HepG2 (cell line): ENCODE results near the gene SPATA13. TPM values are rescaled to one million over a fixed set of nuclear protein-coding genes. Genes with fewer than 3 reads are reported as not detected.
A peak's percentile ranks its signal among the peaks of the same experiment; 100 is the strongest.

Experiments used
- DNMT3B ChIP-seq: conservative IDR thresholded peaks from 2 replicates; pipeline ENCODE4 v1.6.1; 2016; ENCODE audit warnings: missing biosample characterization, control low read depth
- HCFC1 ChIP-seq: fragments of 150-350 bp; IDR thresholded peaks from 2 replicates; pipeline ENCODE4 v1.6.1; 2014; ENCODE audit warnings: low read depth, low read length
- HMG20B ChIP-seq: conservative IDR thresholded peaks from 2 replicates; pipeline ENCODE4 v1.6.1; 2016; ENCODE audit warnings: missing genetic modification reagents, missing compliant biosample characterization
- NAIF1 ChIP-seq: sonication (generic); formaldehyde crosslinking; IDR thresholded peaks from 2 replicates; pipeline ENCODE4 v1.5.0; 2020; ENCODE audit warnings: mild to moderate bottlenecking, missing genetic modification reagents, borderline replicate concordance
- NFIB ChIP-seq: sonication (generic); formaldehyde crosslinking; IDR thresholded peaks from 2 replicates; pipeline ENCODE4 v1.9.0; 2021; ENCODE audit warnings: missing genetic modification reagents, mild to moderate bottlenecking, borderline replicate concordance
- NR2C2 ChIP-seq: sonication (generic); formaldehyde crosslinking; IDR thresholded peaks from 2 replicates; pipeline ENCODE4 v1.4.0; 2020; ENCODE audit warnings: missing genetic modification reagents, mild to moderate bottlenecking, moderate library complexity, borderline replicate concordance
- SKI ChIP-seq: fragments of 450-650 bp; IDR thresholded peaks from one replicate; pipeline ENCODE4 v1.6.1; 2018; ENCODE audit warnings: mild to moderate bottlenecking; ENCODE audit not compliant: partially characterized antibody
- SP4 ChIP-seq: sonication (generic); formaldehyde crosslinking; IDR thresholded peaks from 2 replicates; pipeline ENCODE4 v1.8.1; 2023; ENCODE audit warnings: mild to moderate bottlenecking, missing genetic modification reagents
- TCF7 ChIP-seq: sonication (generic); IDR thresholded peaks from 2 replicates; pipeline ENCODE4 v1.6.1; 2016; ENCODE audit warnings: antibody characterized with exemption, low read depth
- ZMYM3 ChIP-seq: sonication (generic); formaldehyde crosslinking; IDR thresholded peaks from 2 replicates; pipeline ENCODE4 v1.5.1; 2020; ENCODE audit warnings: mild to moderate bottlenecking, missing genetic modification reagents
- ZNF224 ChIP-seq: sonication (generic); formaldehyde crosslinking; IDR thresholded peaks from 2 replicates; pipeline ENCODE4 v1.5.0; 2020; ENCODE audit warnings: mild to moderate bottlenecking, missing genetic modification reagents
- ZNF432 ChIP-seq: sonication (generic); formaldehyde crosslinking; IDR thresholded peaks from 2 replicates; pipeline ENCODE4 v1.5.0; 2020; ENCODE audit warnings: missing genetic modification reagents, mild to moderate bottlenecking, borderline replicate concordance
- ZNF614 ChIP-seq: IDR thresholded peaks from 2 replicates; pipeline ENCODE4 v1.6.1; 2018; ENCODE audit warnings: missing biosample characterization, missing genetic modification reagents, inconsistent platforms, borderline replicate concordance
- ZNF780A ChIP-seq: sonication (generic); formaldehyde crosslinking; IDR thresholded peaks from 2 replicates; pipeline ENCODE4 v1.8.0; 2022; ENCODE audit warnings: mild to moderate bottlenecking, missing genetic modification reagents, moderate library complexity
- polyA plus RNA-seq, 8 experiments: library from polyadenylated mRNA; depleted of rRNA in 3 of 8; stranded (reverse) in 7 of 8; unstranded in 1 of 8; fragments of >200 nt; fragmentation: Illumina TruSeq in 4 of 8; extraction: Trizol in 4 of 8; gene quantifications; 2 replicates each; pipeline versions ENCODE4 v1.2.1 to v1.2.3, GENCODE V29; 2011 to 2016; ENCODE audit warnings: low read depth in 4 of 8, missing spikeins in 1 of 8, mixed read lengths in 1 of 8; ENCODE audit not compliant: insufficient read depth in 1 of 8
- total RNA-seq, 5 experiments: library from RNA; depleted of rRNA; stranded (reverse); fragments of >200 nt; fragmentation: Illumina TruSeq; extraction: Trizol; gene quantifications; 2 replicates each; pipeline ENCODE4 v1.2.3, GENCODE V29; 2016; ENCODE audit warnings: low read depth in 1 of 5
- TF ChIP-seq, protein P1 (sequence below), 2 experiments: fragments of 450-650 bp in 1 of 2; sonication (generic) in 1 of 2; formaldehyde crosslinking; IDR thresholded peaks; 2 replicates each; pipeline versions ENCODE4 v1.5.0 to v1.8.0; 2020 to 2022; ENCODE audit warnings: mild to moderate bottlenecking in 1 of 2, missing genetic modification reagents in 1 of 2
- TF ChIP-seq, protein P2 (sequence below): sonication (generic); formaldehyde crosslinking; IDR thresholded peaks from 2 replicates; pipeline ENCODE4 v1.4.0; 2020; ENCODE audit warnings: missing genetic modification reagents
- TF ChIP-seq, protein P3 (sequence below): sonication (generic); formaldehyde crosslinking; IDR thresholded peaks from 2 replicates; pipeline ENCODE4 v1.4.0; 2020; ENCODE audit warnings: missing genetic modification reagents, mild to moderate bottlenecking, borderline replicate concordance
- TF ChIP-seq, protein P4 (sequence below): sonication (generic); formaldehyde crosslinking; IDR thresholded peaks from 2 replicates; pipeline ENCODE4 v1.9.0; 2021; ENCODE audit warnings: missing genetic modification reagents, mild to moderate bottlenecking, borderline replicate concordance
- TF ChIP-seq, protein P5 (sequence below): sonication (generic); formaldehyde crosslinking; IDR thresholded peaks from 2 replicates; pipeline ENCODE4 v1.5.0; 2020; ENCODE audit warnings: missing genetic modification reagents, mild to moderate bottlenecking, borderline replicate concordance
- TF ChIP-seq, protein P6 (sequence below): sonication (generic); formaldehyde crosslinking; conservative IDR thresholded peaks from 2 replicates; pipeline ENCODE4 v1.8.0; 2022; ENCODE audit warnings: missing genetic modification reagents
- TF ChIP-seq, protein P7 (sequence below): sonication (generic); IDR thresholded peaks from 2 replicates; pipeline ENCODE4 v1.6.1; 2016; ENCODE audit warnings: low read depth, borderline replicate concordance

Gene SPATA13
- total and polyA plus RNA-seq, 2 of the 13 experiments (the other 11 are each of a cell fraction or from before 2014, with no cell fraction given): 11.3 to 14.2 TPM

DNA sequence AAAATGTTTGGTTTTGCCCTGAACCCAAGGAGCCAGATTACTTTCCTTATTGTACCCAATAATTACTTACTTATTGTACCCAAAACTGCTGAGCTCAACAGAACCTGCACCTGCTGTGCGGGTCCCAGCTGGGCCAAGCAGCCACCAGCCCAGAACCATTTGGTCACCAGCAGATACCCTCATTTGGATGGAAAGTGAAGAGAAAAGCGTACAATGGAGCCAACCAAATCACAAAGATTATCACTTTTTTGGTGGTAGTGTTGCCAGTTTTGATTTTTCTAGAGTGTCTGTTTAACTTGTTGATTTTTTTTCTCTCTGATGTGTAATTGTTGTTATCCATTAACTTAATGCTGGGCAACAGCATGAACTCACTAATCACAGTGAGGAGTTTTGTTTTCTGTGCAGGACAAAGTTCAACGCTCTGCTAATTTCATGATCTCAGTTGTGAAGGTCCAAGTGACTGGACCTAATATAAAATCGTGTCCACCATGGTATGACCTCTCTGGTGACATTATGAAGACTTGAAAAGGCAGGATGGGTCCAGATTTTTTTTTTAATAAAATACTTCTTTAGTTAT is 23.8 kb downstream of the SPATA13 start (continued):
- TF ChIP-seq, protein P1, sequence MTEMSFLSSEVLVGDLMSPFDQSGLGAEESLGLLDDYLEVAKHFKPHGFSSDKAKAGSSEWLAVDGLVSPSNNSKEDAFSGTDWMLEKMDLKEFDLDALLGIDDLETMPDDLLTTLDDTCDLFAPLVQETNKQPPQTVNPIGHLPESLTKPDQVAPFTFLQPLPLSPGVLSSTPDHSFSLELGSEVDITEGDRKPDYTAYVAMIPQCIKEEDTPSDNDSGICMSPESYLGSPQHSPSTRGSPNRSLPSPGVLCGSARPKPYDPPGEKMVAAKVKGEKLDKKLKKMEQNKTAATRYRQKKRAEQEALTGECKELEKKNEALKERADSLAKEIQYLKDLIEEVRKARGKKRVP (CRISPR knock-in tag; IDR thresholded peaks at IDR 0.05): no peak
- TF ChIP-seq HCFC1: no peak
- no peak for TF ChIP-seq ZNF614
- no peak; the same call in 1 of the 2 replicates for TF ChIP-seq NAIF1 (CRISPR knock-in tag)
- TF ChIP-seq, protein P2, sequence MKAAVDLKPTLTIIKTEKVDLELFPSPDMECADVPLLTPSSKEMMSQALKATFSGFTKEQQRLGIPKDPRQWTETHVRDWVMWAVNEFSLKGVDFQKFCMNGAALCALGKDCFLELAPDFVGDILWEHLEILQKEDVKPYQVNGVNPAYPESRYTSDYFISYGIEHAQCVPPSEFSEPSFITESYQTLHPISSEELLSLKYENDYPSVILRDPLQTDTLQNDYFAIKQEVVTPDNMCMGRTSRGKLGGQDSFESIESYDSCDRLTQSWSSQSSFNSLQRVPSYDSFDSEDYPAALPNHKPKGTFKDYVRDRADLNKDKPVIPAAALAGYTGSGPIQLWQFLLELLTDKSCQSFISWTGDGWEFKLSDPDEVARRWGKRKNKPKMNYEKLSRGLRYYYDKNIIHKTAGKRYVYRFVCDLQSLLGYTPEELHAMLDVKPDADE (CRISPR knock-in tag): no peak
- TF ChIP-seq NR2C2 (CRISPR knock-in tag): peak; percentile 23; the same call in 1 of the 2 replicates
- no peak for TF ChIP-seq ZNF432 (CRISPR knock-in tag)
- TF ChIP-seq, protein P3, sequence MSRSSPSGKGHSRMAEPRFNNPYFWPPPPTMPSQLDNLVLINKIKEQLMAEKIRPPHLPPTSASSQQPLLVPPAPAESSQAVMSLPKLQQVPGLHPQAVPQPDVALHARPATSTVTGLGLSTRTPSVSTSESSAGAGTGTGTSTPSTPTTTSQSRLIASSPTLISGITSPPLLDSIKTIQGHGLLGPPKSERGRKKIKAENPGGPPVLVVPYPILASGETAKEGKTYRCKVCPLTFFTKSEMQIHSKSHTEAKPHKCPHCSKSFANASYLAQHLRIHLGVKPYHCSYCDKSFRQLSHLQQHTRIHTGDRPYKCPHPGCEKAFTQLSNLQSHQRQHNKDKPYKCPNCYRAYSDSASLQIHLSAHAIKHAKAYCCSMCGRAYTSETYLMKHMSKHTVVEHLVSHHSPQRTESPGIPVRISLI: peak; percentile 89
- TF ChIP-seq, protein P4, sequence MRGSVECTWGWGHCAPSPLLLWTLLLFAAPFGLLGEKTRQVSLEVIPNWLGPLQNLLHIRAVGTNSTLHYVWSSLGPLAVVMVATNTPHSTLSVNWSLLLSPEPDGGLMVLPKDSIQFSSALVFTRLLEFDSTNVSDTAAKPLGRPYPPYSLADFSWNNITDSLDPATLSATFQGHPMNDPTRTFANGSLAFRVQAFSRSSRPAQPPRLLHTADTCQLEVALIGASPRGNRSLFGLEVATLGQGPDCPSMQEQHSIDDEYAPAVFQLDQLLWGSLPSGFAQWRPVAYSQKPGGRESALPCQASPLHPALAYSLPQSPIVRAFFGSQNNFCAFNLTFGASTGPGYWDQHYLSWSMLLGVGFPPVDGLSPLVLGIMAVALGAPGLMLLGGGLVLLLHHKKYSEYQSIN (CRISPR knock-in tag): no peak
- no peak for TF ChIP-seq HMG20B (CRISPR knock-in tag)
- TF ChIP-seq, protein P5, sequence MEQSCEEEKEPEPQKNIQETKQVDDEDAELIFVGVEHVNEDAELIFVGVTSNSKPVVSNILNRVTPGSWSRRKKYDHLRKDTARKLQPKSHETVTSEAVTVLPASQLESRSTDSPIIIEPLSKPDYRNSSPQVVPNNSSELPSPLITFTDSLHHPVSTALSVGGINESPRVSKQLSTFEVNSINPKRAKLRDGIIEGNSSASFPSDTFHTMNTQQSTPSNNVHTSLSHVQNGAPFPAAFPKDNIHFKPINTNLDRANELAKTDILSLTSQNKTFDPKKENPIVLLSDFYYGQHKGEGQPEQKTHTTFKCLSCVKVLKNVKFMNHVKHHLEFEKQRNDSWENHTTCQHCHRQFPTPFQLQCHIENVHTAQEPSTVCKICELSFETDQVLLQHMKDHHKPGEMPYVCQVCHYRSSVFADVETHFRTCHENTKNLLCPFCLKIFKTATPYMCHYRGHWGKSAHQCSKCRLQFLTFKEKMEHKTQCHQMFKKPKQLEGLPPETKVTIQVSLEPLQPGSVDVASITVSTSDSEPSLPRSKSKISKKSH: no peak
- no peak for TF ChIP-seq NFIB
- no peak for TF ChIP-seq SKI
- no peak for TF ChIP-seq ZNF780A (CRISPR knock-in tag)
- no peak for TF ChIP-seq ZMYM3 (CRISPR knock-in tag)
- peak; percentile 31; the same call in 1 of the 2 replicates for TF ChIP-seq TCF7
- TF ChIP-seq ZNF224: no peak
- no peak for TF ChIP-seq DNMT3B (CRISPR knock-in tag)
- no peak for TF ChIP-seq SP4 (CRISPR knock-in tag)
- TF ChIP-seq, protein P6, sequence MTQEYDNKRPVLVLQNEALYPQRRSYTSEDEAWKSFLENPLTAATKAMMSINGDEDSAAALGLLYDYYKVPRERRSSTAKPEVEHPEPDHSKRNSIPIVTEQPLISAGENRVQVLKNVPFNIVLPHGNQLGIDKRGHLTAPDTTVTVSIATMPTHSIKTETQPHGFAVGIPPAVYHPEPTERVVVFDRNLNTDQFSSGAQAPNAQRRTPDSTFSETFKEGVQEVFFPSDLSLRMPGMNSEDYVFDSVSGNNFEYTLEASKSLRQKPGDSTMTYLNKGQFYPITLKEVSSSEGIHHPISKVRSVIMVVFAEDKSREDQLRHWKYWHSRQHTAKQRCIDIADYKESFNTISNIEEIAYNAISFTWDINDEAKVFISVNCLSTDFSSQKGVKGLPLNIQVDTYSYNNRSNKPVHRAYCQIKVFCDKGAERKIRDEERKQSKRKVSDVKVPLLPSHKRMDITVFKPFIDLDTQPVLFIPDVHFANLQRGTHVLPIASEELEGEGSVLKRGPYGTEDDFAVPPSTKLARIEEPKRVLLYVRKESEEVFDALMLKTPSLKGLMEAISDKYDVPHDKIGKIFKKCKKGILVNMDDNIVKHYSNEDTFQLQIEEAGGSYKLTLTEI (CRISPR knock-in tag): no peak
- TF ChIP-seq, protein P7, sequence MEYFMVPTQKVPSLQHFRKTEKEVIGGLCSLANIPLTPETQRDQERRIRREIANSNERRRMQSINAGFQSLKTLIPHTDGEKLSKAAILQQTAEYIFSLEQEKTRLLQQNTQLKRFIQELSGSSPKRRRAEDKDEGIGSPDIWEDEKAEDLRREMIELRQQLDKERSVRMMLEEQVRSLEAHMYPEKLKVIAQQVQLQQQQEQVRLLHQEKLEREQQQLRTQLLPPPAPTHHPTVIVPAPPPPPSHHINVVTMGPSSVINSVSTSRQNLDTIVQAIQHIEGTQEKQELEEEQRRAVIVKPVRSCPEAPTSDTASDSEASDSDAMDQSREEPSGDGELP: no peak
